T1000 (cell line): ENCODE measurements around the gene GNAT1.
"Not testable (repeated sequence)": the region's sequence is repeated elsewhere in the genome, so short reads cannot be mapped to it uniquely, and the experiment has no call there.

ENCODE experiments used
- DNase-seq: peaks from one replicate; lab custom pipeline; 2025; ENCODE audit warnings: mixed read lengths; lab: John Stamatoyannopoulos, UW

The GNAT1 gene

DNA sequence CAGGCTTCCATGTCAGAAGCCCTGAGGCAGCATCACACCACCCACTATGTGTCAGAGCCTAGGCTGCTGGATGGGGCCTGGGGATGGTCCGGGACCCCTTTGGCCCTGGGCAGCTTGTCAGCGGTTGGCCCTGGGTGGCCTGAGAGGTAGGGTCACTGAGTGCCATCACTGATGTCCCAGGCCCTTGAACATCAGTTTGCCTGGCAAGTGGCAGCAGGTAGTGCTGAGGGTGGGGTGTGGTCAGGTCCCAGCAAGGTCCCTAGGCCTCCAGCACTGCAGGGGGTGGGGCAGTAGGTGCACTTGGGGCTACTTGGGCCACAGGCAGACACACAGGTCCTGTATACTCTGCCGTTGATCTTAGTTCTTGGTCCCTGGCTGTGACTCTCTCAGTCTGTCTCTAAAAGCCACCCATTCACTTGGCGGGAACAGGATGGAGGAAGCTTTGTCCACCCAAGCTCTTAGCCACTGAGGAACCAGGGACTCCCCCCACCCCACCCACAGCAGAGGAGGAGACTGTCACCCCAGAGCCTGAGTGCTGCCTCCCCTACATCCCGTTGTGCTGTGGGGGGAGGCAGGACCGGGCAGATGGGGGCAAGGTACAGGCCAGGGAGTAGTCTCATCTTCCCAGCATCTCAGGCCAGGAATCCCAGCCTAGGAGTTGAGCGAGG, 50.4 kb downstream of the GNAT1 start:
- DNase-seq, result no peak

DNA sequence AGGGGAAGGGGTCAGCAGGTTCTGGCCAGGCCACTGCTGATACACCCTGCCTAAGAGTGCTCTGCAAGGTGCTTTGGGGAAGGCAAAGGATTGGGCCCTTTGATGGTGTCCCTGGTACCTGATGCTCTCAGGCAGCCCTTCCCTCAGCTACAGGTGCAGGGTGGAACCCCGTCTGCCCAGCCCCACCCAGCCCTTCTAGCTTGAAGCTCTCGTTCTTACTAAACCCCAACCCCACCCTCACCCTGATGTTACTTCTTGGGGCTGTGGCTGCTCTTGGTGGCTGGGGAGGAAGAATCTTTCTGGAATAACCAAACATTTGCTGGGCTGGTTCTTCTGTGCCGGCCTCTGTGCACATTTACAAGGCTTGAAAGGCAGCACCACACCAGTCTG, 51.0 kb downstream of the GNAT1 start:
- no peak for DNase-seq

DNA sequence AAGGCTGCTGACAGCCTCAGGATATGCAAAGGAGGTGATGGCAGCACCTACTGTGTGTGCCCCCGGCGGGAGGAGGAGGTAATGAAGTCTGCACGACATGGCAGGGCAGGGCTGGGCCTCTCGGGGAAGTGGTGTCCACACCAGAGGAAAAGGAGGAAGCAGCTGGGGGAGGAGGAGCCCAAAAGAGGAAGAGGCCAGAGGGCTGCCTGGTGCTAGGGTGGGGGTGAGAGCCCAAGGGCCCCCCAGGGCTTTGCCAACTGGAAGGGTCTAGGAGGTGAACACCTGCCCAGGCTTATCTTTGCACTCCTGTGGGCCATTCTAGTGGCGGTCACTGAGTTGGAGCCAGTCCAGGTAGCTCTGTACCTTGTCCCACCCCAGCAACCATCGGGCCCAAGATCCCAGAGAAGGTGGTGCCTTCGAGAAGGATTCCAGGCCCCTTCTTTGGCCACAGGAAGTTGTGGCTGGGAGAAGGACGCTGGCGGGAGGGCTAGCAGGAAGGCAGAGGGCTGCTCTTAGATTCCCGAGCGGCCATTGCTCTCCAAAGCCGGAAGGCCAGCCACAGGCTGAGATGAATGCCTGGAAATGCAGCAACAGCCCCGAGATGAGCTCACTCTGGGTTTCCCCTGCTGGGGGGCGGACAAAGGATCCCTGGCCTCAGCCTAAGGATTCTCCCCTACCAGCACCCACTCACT, 51.6 kb downstream of the GNAT1 start:
- no peak for DNase-seq

DNA sequence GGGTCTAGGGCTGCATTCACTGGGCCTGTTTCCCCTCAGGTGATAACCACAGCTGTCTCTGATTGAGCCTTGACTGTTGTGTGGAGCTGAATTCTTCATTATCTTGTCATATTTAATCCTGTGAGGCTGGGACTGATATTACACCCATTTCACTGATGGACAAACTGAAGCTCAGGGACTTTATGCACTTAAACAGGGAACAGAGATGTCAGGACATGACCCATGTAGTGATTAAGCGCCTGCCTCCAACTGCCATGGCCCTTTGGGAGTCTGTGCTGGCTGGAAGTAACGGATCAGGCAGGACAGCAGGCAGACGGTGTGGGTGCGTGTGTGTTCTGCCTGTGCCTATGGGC, 52.1 kb downstream of the GNAT1 start:
- DNase-seq, result no peak

- not testable (repeated sequence) for DNase-seq
Observed at GRCh38 chr3:50244813-50245212, 53.4 kb downstream of the GNAT1 start.

DNA sequence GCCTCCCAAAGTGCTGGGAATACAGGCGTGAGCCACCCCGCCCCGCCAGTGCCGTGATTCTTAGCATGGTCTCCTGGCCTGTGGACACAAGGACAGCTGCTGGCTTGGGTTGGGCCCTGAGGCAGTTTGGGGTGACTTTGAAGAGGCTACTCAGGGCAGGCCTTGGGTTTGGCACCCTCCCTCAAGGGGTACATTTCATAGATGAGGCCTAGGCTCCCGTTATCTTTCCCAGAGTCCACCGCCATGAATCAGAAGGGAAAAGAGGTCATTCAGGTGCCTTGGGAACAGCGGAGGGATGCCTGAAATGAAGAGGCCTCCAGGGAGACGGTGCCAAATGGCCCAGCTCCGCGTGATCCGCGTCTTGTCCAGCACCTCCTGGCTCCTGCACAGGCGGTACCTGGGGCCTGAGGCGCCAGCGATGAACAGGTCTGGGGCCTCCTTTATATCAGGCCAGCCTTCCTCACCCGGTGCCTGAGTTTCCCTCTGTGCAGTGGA, 53.9 kb downstream of the GNAT1 start:
- DNase-seq, result no peak

- peak; percentile 63 for DNase-seq
Observed at GRCh38 chr3:50245831-50246516, 54.6 kb downstream of the GNAT1 start.

DNA sequence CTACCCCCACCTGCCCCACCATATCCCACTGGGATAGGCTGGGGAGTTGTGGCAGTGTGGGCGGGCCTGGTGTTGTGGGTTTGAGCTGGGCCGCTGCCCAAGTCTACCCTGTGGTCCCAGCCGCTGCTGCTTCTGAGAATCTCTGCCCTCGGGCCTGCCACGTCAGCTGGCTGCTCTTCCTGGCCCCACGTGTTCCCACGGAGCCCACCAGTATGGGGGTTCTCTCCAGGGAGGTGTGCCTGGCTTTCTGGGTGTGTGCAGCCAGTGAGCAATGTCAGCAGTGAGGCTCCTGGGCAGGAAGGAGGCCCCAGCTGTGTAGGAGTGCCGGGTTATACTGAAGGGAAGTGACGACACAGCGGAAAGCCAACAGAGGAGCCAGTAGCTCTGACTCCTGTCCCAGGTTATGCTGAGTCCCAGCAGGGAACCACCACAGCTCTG, 55.1 kb downstream of the GNAT1 start:
- peak; percentile 99 for DNase-seq
